Measurements from ENCODE around the gene SMIM24.

SMIM24 gene

DNA sequence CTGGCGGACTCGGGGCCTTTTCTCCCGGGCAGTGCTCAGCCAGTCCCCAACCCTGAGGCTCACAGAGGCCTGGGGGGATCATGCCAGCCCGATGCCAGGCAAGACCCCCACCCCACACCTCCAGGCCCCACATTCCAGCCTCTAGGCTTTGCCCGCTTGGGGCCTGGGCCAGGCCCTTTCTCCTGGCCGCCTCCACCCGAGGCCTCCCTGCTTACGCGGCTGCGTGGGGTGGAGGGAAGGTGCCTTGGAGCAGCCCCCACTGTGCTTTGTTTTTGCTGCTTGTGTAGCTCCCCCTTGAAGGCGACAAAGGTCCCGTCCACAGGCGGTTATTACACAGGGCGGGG is 38.4 kb downstream of the SMIM24 start:
- Histone ChIP-seq H3K9me2 (replicated peaks; ENCODE audit: control insufficient read depth, low read length) (no peaks in the 10 kb centered on the region), H3K27ac (ENCODE audit: low read depth, low read length) (no peak overlapping the region), H4K20me1 (ENCODE audit: control insufficient read depth, insufficient read depth, low read depth, low read length) (no peaks in the 10 kb centered on the region)

DNA sequence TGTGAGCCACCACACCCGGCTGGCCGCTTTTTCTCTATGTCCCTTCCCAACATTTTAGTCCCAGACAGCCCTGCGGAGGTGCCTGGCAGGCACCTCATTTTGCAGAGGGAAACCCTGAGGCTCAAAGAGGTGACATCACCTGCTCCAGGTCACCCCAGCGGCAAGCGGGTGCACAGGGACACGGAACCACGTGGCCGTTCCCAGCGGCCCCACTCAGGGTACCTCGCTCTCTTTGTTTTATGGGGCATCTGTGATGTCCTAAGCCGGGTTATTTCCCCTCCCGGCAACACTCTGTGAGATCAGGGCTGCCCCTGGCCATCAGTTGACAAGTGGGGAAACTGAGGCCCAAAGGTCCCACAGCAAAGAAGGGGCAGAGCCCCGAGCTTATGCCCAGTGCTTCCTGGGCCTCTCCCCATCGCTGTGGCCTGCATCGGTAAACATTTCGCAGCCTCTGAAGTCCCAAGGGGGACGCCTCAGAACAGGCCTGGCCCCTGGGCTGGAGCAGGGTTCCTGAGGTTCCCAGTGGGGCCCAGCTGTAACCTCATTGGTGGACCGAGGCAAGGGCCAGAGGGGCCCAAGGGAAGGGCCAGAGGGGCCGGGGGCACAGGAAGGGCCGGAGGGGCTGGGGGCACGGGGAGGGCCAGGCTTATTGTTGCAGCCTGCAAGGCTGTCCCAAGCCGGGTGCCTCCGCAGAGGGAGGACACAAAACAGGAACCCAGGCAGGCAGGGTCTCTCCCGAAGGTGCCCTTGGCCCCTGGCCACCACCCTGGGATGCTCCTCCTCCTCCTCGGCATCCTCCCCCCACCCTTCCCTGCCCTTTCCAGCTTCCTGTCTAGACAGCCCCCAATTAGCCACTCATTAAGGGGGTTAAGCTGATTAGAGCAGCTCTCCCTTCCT is 39.0 kb downstream of the SMIM24 start:
- Histone ChIP-seq H3K79me2 (ENCODE audit: control insufficient read depth, low read length) (no peaks in the 10 kb centered on the region), H3K27ac (ENCODE audit: low read depth, low read length) (no peak overlapping the region), H4K20me1 (ENCODE audit: control insufficient read depth, insufficient read depth, low read depth, low read length) (no peaks in the 10 kb centered on the region), H3K4me2 (ENCODE audit: low read length) (no peak overlapping the region), H3K4me3 (ENCODE audit: low read length) (no peak overlapping the region), H3K9me2 (replicated peaks; ENCODE audit: control insufficient read depth, low read length) (no peaks in the 10 kb centered on the region), H3K9me3 (ENCODE audit: control insufficient read depth, insufficient read depth, low read length) (no peaks in the 10 kb centered on the region), H3K4me1 (ENCODE audit: control insufficient read depth, low read length) (no peaks in the 10 kb centered on the region), H3K27me3 (ENCODE audit: control insufficient read depth, low read length) (no peaks in the 10 kb centered on the region), H3K36me3 (ENCODE audit: control insufficient read depth, low read length) (no peaks in the 10 kb centered on the region), H3F3A (ENCODE audit: control insufficient read depth, insufficient read depth) (no peaks in the 10 kb centered on the region)
- TF ChIP-seq EZH2phosphoT487 (IDR thresholded peaks at IDR 0.05; ENCODE audit: borderline replicate concordance, low read length): no peak
- TF ChIP-seq, protein P1, sequence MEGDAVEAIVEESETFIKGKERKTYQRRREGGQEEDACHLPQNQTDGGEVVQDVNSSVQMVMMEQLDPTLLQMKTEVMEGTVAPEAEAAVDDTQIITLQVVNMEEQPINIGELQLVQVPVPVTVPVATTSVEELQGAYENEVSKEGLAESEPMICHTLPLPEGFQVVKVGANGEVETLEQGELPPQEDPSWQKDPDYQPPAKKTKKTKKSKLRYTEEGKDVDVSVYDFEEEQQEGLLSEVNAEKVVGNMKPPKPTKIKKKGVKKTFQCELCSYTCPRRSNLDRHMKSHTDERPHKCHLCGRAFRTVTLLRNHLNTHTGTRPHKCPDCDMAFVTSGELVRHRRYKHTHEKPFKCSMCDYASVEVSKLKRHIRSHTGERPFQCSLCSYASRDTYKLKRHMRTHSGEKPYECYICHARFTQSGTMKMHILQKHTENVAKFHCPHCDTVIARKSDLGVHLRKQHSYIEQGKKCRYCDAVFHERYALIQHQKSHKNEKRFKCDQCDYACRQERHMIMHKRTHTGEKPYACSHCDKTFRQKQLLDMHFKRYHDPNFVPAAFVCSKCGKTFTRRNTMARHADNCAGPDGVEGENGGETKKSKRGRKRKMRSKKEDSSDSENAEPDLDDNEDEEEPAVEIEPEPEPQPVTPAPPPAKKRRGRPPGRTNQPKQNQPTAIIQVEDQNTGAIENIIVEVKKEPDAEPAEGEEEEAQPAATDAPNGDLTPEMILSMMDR (IDR thresholded peaks at IDR 0.05; ENCODE audit: low read depth, low read length, poor library complexity, severe bottlenecking): no peak

More for the DNA sequence above, 38.4 kb downstream of the SMIM24 start:
- H3K4me3 ChIP-seq (ENCODE audit: low read length): no peak overlapping the region
- no peaks in the 10 kb centered on the region for H3K4me1 ChIP-seq (ENCODE audit: control insufficient read depth, low read length)
- H3K9me3 ChIP-seq (ENCODE audit: control insufficient read depth, insufficient read depth, low read length): no peaks in the 10 kb centered on the region
- H3F3A ChIP-seq (ENCODE audit: control insufficient read depth, insufficient read depth): no peaks in the 10 kb centered on the region
- H3K36me3 ChIP-seq (ENCODE audit: control insufficient read depth, low read length): no peaks in the 10 kb centered on the region
- TF ChIP-seq, protein P1 (IDR thresholded peaks at IDR 0.05; ENCODE audit: low read depth, low read length, poor library complexity, severe bottlenecking): no peak
- TF ChIP-seq EZH2phosphoT487 (IDR thresholded peaks at IDR 0.05; ENCODE audit: borderline replicate concordance, low read length): no peak
- no peak overlapping the region for H3K4me2 ChIP-seq (ENCODE audit: low read length)
- H3K79me2 ChIP-seq (ENCODE audit: control insufficient read depth, low read length): no peaks in the 10 kb centered on the region
- no peaks in the 10 kb centered on the region for H3K27me3 ChIP-seq (ENCODE audit: control insufficient read depth, low read length)

DNA sequence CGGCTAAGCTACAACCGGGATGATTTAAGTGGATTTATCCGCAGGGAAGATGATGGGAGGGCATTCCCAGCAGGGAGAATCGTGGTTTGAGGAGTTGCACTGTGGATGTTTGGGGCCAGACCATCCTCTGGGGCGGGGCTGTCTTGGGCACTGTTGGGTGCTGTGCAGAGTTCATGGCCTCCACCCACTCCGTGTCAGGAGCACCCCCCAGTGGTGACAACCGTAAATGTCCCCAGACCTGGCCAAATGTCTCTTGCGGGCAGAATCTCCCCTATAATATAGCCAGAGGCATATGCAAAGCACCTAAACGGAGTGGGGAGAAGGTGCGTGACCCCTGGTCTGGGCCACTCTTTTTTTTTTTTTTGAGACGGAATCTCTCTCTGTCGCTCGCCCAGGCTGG is 40.2 kb downstream of the SMIM24 start:
- Histone ChIP-seq H3K9me3 (ENCODE audit: control insufficient read depth, insufficient read depth, low read length) (no peaks in the 10 kb centered on the region), H3K4me2 (ENCODE audit: low read length) (no peak overlapping the region), H3K79me2 (ENCODE audit: control insufficient read depth, low read length) (no peaks in the 10 kb centered on the region), H3K4me3 (ENCODE audit: low read length) (no peak overlapping the region), H3K9me2 (replicated peaks; ENCODE audit: control insufficient read depth, low read length) (no peaks in the 10 kb centered on the region), H3K36me3 (ENCODE audit: control insufficient read depth, low read length) (no peaks in the 10 kb centered on the region), H3F3A (ENCODE audit: control insufficient read depth, insufficient read depth) (no peaks in the 10 kb centered on the region), H3K27me3 (ENCODE audit: control insufficient read depth, low read length) (no peaks in the 10 kb centered on the region), H4K20me1 (ENCODE audit: control insufficient read depth, insufficient read depth, low read depth, low read length) (no peaks in the 10 kb centered on the region), H3K4me1 (ENCODE audit: control insufficient read depth, low read length) (0 out of 2 replicates have a peak, but pooled peaks cover 3% of the 10 kb centered on the region), H3K27ac (ENCODE audit: low read depth, low read length) (no peak overlapping the region)
- TF ChIP-seq, protein P1 (IDR thresholded peaks at IDR 0.05; ENCODE audit: low read depth, low read length, poor library complexity, severe bottlenecking): peak; percentile 72
- TF ChIP-seq EZH2phosphoT487 (IDR thresholded peaks at IDR 0.05; ENCODE audit: borderline replicate concordance, low read length): no peak

All from DOHH2 (cell line).